Measurements from ENCODE around the gene CTDP1. TPM values are rescaled to one million over a fixed set of nuclear protein-coding genes. Genes with fewer than 3 reads are reported as not detected.

The CTDP1 gene
- total RNA-seq, 2 experiments from 2014 or later = 11.9 to 15.4 TPM

DNA sequence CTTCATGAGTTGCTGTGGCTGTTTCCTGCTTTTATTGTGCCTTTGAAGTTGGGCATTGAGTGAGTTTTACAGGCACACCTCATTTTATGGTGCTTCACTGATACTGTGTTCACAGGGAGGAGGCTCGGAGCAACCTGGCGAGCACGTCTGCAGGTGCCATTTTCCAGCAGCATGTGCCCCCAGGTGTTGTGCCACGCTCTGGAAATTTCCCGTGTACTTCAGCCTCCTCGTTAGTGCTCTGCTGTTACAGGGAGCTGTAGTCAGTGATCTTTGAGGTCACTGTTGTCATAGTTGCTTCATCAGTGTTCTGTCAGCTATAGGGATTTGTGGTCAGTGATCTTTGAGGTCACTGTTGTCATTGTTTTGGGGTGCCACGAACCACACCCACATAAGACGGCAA lies 20.1 kb downstream of the CTDP1 start:
- Histone ChIP-seq H3K9me2 (ENCODE audit: insufficient read depth, low read length) (no peaks in the 10 kb centered on the region), H3K4me3 (ENCODE audit: low read depth, low read length, poor library complexity, severe bottlenecking) (no peak overlapping the region), H3K79me2 (ENCODE audit: insufficient read depth, low read depth, low read length) (no peaks in the 10 kb centered on the region), H3K9me3 (ENCODE audit: low read length) (no peaks in the 10 kb centered on the region), H4K20me1 (ENCODE audit: insufficient read depth, low read length) (no peaks in the 10 kb centered on the region), H2AFZ (ENCODE audit: low read length) (no peak overlapping the region), H3K27ac (ENCODE audit: low read depth, low read length, poor library complexity, severe bottlenecking) (no peak overlapping the region), H3K4me1 (ENCODE audit: insufficient read depth, low read length, poor library complexity, severe bottlenecking) (no peaks in the 10 kb centered on the region), H3K4me2 (ENCODE audit: low read length) (no peak overlapping the region), H3K36me3 (ENCODE audit: insufficient read depth, low read length) (peaks cover 14% of the 10 kb centered on the region)
- POLR2A ChIA-PET = no interaction called here
- intact Hi-C loops (cut with micrococcal nuclease; ENCODE audit: unreplicated experiment) = no loop called here
- BruUV-seq (replicated peaks) = no TSS peak
- CTCF ChIA-PET (ENCODE audit: unreplicated experiment) = no interaction called here
- no peak for TF ChIP-seq EZH2phosphoT487 (IDR thresholded peaks at IDR 0.05; ENCODE audit: borderline replicate concordance, low read depth, low read length)
- no peak for TF ChIP-seq CTCF (conservative IDR thresholded peaks at IDR 0.05; ENCODE audit: low read length)
- no peak for DNase-seq (ENCODE audit: low spot score)

- no peak overlapping the region for H3K4me2 ChIP-seq (ENCODE audit: low read length)
- POLR2A ChIA-PET = interaction anchor here (1.4 kb wide), 1 partner anchor 19 kb away, joined by 3 read pairs; no protein-coding TSS in a partner anchor
- DNase-seq (ENCODE audit: low spot score) = no peak
- no peak overlapping the region for H3K27ac ChIP-seq (ENCODE audit: low read depth, low read length, poor library complexity, severe bottlenecking)
- no peaks in the 10 kb centered on the region for H3K79me2 ChIP-seq (ENCODE audit: insufficient read depth, low read depth, low read length)
- peaks cover 14% of the 10 kb centered on the region for H3K36me3 ChIP-seq (ENCODE audit: insufficient read depth, low read length)
- TF ChIP-seq CTCF (conservative IDR thresholded peaks at IDR 0.05; ENCODE audit: low read length) (no peak), EZH2phosphoT487 (IDR thresholded peaks at IDR 0.05; ENCODE audit: borderline replicate concordance, low read depth, low read length) (no peak)
- no peaks in the 10 kb centered on the region for H3K4me1 ChIP-seq (ENCODE audit: insufficient read depth, low read length, poor library complexity, severe bottlenecking)
- no peak overlapping the region for H3K4me3 ChIP-seq (ENCODE audit: low read depth, low read length, poor library complexity, severe bottlenecking)
- BruUV-seq (replicated peaks) = no TSS peak
- no peak overlapping the region for H2AFZ ChIP-seq (ENCODE audit: low read length)
- H4K20me1 ChIP-seq (ENCODE audit: insufficient read depth, low read length) = no peaks in the 10 kb centered on the region
- no peaks in the 10 kb centered on the region for H3K9me3 ChIP-seq (ENCODE audit: low read length)
- CTCF ChIA-PET (ENCODE audit: unreplicated experiment) = no interaction called here
- H3K9me2 ChIP-seq (ENCODE audit: insufficient read depth, low read length) = no peaks in the 10 kb centered on the region
- intact Hi-C loops (cut with micrococcal nuclease; ENCODE audit: unreplicated experiment) = no loop called here
Observed at GRCh38 chr18:79702906-79703305, 23.3 kb downstream of the CTDP1 start.

- BruUV-seq (replicated peaks) = no TSS peak
- intact Hi-C loops (cut with micrococcal nuclease; ENCODE audit: unreplicated experiment) = no loop called here
- H3K79me2 ChIP-seq (ENCODE audit: insufficient read depth, low read depth, low read length) = no peaks in the 10 kb centered on the region
Observed at GRCh38 chr18:79704631-79705030, 25.0 kb downstream of the CTDP1 start.

More at GRCh38 chr18:79704631-79705030, 25.0 kb downstream of the CTDP1 start:
- ChIA-PET CTCF (ENCODE audit: unreplicated experiment) (no interaction called here), POLR2A (no interaction called here)
- Histone ChIP-seq H3K4me1 (ENCODE audit: insufficient read depth, low read length, poor library complexity, severe bottlenecking) (no peaks in the 10 kb centered on the region), H3K9me3 (ENCODE audit: low read length) (no peaks in the 10 kb centered on the region), H3K36me3 (ENCODE audit: insufficient read depth, low read length) (peaks cover 10% of the 10 kb centered on the region; the same call in 1 of the 2 replicates), H3K27ac (ENCODE audit: low read depth, low read length, poor library complexity, severe bottlenecking) (no peak overlapping the region), H3K9me2 (ENCODE audit: insufficient read depth, low read length) (no peaks in the 10 kb centered on the region), H3K4me3 (ENCODE audit: low read depth, low read length, poor library complexity, severe bottlenecking) (no peak overlapping the region), H3K4me2 (ENCODE audit: low read length) (no peak overlapping the region), H2AFZ (ENCODE audit: low read length) (no peak overlapping the region), H4K20me1 (ENCODE audit: insufficient read depth, low read length) (no peaks in the 10 kb centered on the region)
- DNase-seq (ENCODE audit: low spot score) = no peak
- TF ChIP-seq CTCF (conservative IDR thresholded peaks at IDR 0.05; ENCODE audit: low read length) = no peak
- no peak for TF ChIP-seq EZH2phosphoT487 (IDR thresholded peaks at IDR 0.05; ENCODE audit: borderline replicate concordance, low read depth, low read length)
